Measurements from ENCODE around the gene ANKRD18A. TPM values are rescaled to one million over a fixed set of nuclear protein-coding genes. Genes with fewer than 3 reads are reported as not detected.

ANKRD18A gene
- total and polyA plus RNA-seq, 4 donors = 0.05 to 0.25 (median 0.23) TPM; not detected in 1

DNA sequence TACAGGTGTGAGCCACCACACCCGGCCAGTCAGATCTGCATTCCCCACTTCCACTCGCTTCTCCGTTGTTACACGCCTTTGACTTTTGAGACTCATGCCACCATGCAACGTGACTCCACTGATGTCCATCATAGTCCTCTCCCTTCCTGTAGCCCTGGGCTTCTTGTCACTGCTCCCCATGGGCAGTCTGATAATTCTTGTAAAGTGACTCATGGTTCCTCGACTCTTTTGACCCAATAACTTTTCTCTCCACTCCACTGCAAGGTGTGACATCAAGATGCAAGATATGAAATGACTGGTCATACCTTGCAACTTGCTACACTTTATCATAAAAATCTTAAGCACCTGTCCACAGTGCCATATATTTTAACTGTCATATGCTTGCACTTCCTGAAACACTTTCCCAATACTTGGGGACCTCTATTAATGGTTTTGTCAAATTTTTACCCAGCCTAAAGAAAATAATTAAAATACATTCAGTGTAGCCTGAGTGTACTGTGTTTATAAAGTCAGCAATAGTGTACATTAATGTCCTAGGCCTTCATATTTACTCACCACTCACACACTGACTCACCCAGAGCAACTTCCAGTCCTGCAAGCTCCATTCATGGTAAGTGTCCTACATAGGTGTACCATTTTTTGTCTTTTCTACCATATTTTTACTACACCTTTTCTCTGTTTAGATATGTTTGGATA lies 18.6 kb upstream of the ANKRD18A start (continued):
- TF ChIP-seq, protein P1, sequence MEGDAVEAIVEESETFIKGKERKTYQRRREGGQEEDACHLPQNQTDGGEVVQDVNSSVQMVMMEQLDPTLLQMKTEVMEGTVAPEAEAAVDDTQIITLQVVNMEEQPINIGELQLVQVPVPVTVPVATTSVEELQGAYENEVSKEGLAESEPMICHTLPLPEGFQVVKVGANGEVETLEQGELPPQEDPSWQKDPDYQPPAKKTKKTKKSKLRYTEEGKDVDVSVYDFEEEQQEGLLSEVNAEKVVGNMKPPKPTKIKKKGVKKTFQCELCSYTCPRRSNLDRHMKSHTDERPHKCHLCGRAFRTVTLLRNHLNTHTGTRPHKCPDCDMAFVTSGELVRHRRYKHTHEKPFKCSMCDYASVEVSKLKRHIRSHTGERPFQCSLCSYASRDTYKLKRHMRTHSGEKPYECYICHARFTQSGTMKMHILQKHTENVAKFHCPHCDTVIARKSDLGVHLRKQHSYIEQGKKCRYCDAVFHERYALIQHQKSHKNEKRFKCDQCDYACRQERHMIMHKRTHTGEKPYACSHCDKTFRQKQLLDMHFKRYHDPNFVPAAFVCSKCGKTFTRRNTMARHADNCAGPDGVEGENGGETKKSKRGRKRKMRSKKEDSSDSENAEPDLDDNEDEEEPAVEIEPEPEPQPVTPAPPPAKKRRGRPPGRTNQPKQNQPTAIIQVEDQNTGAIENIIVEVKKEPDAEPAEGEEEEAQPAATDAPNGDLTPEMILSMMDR (IDR thresholded peaks at IDR 0.05; ENCODE audit: low read depth, low read length, missing input control) = no peak
- TF ChIP-seq EGR1 (IDR thresholded peaks at IDR 0.05; ENCODE audit: low read depth in 2 of 2) (no peak), NR2F2 (IDR thresholded peaks at IDR 0.05) (no peak), HNF4A (conservative IDR thresholded peaks at IDR 0.05) (no peak), JUND (IDR thresholded peaks at IDR 0.05) (no peak), FOXA1 (IDR thresholded peaks at IDR 0.05) (no peak), HNF4G (IDR thresholded peaks at IDR 0.05) (no peak), FOXA2 (IDR thresholded peaks at IDR 0.05) (no peak), RXRA (IDR thresholded peaks at IDR 0.05) (no peak), YY1 (IDR thresholded peaks at IDR 0.05) (no peak)
- TF ChIP-seq, protein P2, sequence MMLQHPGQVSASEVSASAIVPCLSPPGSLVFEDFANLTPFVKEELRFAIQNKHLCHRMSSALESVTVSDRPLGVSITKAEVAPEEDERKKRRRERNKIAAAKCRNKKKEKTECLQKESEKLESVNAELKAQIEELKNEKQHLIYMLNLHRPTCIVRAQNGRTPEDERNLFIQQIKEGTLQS (IDR thresholded peaks at IDR 0.05) = no peak

DNA sequence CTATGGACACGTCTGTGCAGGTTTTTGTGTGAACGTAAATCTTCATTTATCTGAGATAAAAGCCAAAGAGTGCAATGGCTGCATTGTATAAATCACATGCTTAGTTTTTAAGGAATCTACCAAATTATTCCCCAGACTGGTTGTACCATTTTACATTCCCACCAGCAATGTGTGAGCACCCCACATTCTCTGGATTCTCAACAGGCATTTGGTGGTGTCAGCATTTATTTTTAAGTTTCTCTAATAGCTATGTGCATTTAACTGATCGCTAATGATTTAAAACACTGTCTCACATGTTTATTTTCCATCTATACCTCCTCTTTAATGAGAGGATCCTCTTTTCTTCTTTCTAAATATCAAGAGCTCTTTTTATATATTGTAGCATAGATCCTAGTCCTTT lies 13.9 kb upstream of the ANKRD18A start:
- Histone ChIP-seq H3K4me3 (ENCODE audit: low read depth in 1 of 3, low read length in 3 of 3) (no peak overlapping the region), H3K9me3 (ENCODE audit: control insufficient read depth in 4 of 4, low read length in 3 of 4) (no peaks in the 10 kb centered on the region), H3K36me3 (ENCODE audit: control insufficient read depth in 4 of 4, insufficient read depth in 3 of 4, low read depth in 1 of 4, low read length in 3 of 4) (no peaks in the 10 kb centered on the region), H3K27me3 (ENCODE audit: control insufficient read depth in 4 of 4, insufficient read depth in 4 of 4, low read length in 3 of 4) (peaks cover 0 to 6% (median 0%) of the 10 kb centered on the region in 4 donors), H3K4me1 (ENCODE audit: control insufficient read depth in 4 of 4, insufficient read depth in 4 of 4, low read length in 3 of 4) (no peaks in the 10 kb centered on the region), H3K27ac (ENCODE audit: low read depth in 1 of 2, low read length in 2 of 2) (no peak overlapping the region), H3K9ac (ENCODE audit: low read depth in 1 of 2, low read length in 2 of 2) (no peak overlapping the region)
- no peak for DNase-seq (ENCODE audit: low spot score)
- 71% methylated on average over 3 of the region's 3 CpGs for WGBS
- TF ChIP-seq GABPA (IDR thresholded peaks at IDR 0.05 in 1 of 2, conservative IDR thresholded peaks at IDR 0.05 in 1 of 2) = no peak
- no peak for TF ChIP-seq FOXA1 (IDR thresholded peaks at IDR 0.05)
- TF ChIP-seq RXRA (IDR thresholded peaks at IDR 0.05) = no peak
- TF ChIP-seq RAD21 (IDR thresholded peaks at IDR 0.05) = no peak
- TF ChIP-seq HNF4G (IDR thresholded peaks at IDR 0.05) = no peak
- TF ChIP-seq REST (IDR thresholded peaks at IDR 0.05) = no peak
- no peak for TF ChIP-seq TAF1 (conservative IDR thresholded peaks at IDR 0.05)
- TF ChIP-seq NR2F2 (IDR thresholded peaks at IDR 0.05) = no peak
- TF ChIP-seq, protein P1 (IDR thresholded peaks at IDR 0.05; ENCODE audit: low read depth, low read length, missing input control) = no peak
- TF ChIP-seq HNF4A (conservative IDR thresholded peaks at IDR 0.05) = no peak
